Measurements from ENCODE around the gene SNX24. TPM values are rescaled to one million over a fixed set of nuclear protein-coding genes. Genes with fewer than 3 reads are reported as not detected.

The SNX24 gene
- total RNA-seq, 2 donors from 2014 or later = 1.8 to 6.4 TPM

DNA sequence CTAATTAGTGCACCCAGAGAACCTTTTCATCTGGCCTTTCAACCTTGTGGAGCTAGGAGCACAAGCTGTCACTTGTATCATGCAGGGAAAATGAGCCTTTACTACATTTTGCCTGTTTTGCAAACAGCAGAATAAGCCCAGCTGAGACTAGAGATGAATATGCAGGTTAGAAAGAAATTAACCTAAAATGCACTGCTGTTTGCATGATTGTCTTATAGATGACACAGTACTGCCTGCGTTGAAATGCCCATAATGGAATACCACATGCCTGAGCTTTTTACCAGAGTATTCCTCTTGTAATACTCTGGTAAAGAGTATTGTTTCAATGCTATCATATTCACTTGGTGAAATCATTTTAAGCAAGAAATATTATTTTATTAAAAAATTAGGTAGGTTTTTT, 90.7 kb downstream of the SNX24 start:
- no peak for ATAC-seq
- Mint-ChIP-seq H3K9me3 (no peaks in the 10 kb centered on the region), H3K27ac (no peak overlapping the region), H3K36me3 (no peaks in the 10 kb centered on the region)
- no peak for DNase-seq (ENCODE audit: low spot score in 2 of 2)

DNA sequence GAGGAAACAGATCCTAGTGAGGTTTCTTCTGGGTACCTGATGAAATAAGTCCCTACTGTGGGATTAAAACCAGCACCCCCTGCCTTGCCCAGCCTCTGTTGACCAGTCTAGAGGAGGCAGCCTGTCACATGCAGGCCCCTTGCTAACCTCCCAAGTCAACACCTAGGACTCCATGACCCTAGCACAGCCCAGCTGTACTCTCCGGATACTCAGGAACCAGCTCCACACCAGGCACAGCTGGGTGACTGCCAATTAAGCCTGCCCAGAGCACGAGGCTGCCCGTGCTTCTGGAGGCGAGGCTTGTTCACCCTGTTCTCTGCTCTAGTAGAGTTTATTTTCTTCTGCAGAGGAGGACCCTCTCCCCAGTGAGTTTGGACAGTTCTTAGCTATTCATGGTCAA, 92.5 kb downstream of the SNX24 start:
- no peak for DNase-seq (ENCODE audit: low spot score in 2 of 2)
- ATAC-seq = no peak
- Mint-ChIP-seq H3K27ac (no peak overlapping the region), H3K36me3 (no peaks in the 10 kb centered on the region), H3K9me3 (no peaks in the 10 kb centered on the region)

DNA sequence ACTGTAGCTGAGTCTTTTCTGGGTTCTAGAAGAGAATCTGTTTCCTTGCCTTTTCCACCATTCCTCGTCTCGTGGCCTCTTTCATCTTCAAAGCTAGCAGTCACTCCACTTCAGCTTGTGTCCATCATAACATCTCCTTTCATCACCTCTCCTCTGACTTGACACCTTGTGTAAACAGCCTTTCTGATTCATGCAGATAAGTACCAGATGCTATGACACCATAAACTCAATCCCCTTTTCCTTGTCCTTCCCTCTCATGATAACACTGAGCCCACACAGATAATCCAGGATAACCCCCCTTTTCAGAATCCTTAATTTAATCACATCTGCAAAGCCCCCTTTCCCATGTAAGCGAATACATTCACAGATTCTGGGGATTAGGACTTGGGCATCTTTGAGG, 95.5 kb downstream of the SNX24 start:
- DNase-seq (ENCODE audit: low spot score in 2 of 2) = no peak
- ATAC-seq = no peak
- Mint-ChIP-seq H3K36me3 (no peaks in the 10 kb centered on the region), H3K27ac (no peak overlapping the region), H3K9me3 (no peaks in the 10 kb centered on the region)

DNA sequence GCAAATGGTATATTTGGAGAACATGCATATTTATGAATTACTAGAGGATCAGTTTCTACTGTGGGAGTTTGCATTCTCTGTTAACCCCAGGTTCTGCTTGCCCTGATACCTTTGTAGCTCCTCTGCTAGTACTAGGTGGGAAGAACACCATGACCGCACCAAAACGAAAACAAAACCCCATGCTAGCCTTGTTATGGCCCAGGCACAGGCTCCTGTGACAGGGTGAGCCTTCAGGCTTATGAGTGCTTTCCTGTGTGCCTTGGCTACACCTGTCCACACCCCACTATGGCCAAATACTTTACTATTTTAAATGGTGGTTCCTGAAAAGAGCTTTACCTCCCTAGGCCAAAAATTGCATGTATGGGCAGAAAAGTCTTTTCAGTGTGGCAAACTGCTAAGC, 96.3 kb downstream of the SNX24 start:
- no peaks in the 10 kb centered on the region for H3K9me3 Mint-ChIP-seq
- ATAC-seq = no peak
- DNase-seq (ENCODE audit: low spot score in 2 of 2) = no peak
- no peak overlapping the region for H3K27ac Mint-ChIP-seq
- no peaks in the 10 kb centered on the region for H3K36me3 Mint-ChIP-seq

DNA sequence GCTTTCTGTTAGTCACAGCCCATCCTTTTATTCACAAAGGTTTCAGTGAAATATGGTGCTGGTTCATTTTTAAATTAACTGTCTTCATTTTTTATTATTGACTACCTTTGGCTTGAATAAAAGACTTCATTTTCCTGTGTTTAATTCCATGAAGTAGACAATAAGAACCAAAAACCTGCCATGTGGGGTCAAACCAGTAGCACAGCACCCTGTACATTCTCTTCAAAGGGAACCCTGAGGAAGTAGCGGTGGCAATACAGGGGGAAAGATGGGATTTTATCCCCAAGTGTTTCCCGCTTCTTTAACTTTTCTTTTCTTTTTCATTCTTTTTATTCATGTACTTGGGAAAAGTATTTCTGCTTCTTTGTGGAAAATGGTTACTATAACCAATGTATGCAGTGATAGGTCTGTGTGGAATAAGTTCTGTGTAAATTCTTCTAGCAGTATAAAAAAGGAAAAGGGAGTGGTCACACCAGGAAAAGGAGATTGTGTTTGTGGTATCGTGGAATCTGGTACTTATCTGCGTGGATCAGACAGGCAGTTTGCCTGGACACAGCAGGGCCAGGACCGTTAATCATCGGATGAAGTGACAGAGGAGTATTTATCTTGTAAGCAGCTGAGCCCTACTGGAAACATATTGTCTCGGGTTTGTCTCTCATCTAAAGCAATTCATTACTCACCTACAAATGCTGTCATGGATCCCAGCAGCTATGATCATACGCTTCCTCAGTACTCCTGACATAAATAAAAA, 96.9 kb downstream of the SNX24 start:
- DNase-seq (ENCODE audit: low spot score in 2 of 2) = no peak
- Mint-ChIP-seq H3K9me3 (no peaks in the 10 kb centered on the region), H3K27ac (no peak overlapping the region), H3K36me3 (no peaks in the 10 kb centered on the region)
- ATAC-seq = no peak

DNA sequence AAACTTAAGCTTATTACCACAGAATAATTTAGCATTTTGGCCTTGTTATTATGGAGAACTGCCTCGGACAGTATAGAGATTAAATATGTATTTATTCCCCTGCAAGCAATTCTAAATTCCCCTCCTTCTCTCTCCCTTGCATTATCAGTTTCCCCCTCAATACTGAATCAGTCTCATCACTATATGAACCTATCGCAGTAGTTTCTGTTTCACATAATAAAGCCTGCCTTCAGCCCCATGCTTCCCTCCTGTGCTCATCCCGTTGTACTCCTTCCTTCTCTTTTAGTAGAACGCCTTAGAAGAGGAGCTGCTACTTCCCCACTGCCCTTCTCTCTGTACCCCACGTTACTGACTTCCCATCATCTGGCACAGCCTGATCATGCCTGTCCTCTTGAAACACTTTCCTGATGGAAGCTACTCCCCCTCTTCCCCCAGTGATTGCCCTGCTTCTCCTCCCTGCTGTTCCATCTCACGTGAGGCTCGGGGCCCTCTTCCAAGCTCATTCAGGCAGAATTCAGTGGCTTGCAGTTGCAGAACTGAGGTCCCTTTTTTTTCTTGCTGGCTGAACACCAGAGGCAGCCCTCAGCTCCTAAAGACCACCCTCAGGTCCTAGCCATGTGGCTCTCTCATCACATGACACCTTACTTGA, 97.8 kb downstream of the SNX24 start:
- Mint-ChIP-seq H3K9me3 (no peaks in the 10 kb centered on the region), H3K36me3 (no peaks in the 10 kb centered on the region), H3K27ac (peak overlapping the region in 1 of 2 donors; percentile 62)
- DNase-seq (ENCODE audit: low spot score in 2 of 2) (no peak), ATAC-seq (no peak)

DNA sequence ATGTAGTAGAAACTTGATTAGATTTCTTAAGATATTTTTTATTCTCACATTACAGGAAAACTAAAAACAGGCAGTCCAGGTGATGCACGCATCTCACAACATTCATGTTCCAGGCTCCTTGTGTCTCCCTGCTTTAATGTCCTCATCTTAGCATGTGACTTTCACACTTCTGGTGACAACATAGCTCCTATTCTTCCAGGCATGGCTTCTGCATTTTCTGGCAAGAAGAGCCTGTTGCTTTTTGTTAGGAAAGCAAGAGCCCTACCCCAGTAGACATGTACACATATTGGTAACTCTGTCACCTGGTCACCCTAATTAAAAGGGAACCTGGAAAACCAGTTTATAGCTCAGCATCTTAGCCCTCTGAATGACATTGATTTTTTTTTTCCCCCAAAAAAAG, 98.6 kb downstream of the SNX24 start:
- no peak for ATAC-seq
- Mint-ChIP-seq H3K27ac (no peak overlapping the region), H3K36me3 (no peaks in the 10 kb centered on the region), H3K9me3 (no peaks in the 10 kb centered on the region)
- no peak for DNase-seq (ENCODE audit: low spot score in 2 of 2)

DNA sequence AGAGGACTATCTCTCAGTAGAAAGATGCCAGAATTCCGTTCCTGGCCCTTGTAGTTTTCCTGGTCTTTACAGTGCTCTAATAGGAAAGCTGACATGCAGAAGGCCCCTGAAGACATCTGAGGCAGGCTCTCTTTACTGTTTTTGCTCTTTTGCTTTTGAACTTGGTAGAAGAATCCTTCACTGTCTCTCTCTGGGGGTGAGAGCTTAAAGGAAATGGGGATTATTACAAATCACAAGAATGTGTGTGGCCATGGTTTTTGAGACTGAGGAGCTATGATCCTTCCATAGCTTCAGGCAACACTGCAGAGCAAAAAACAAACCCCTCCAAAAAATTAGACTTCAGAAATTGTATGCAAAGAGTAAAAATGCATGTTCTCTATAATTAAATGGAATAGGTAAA, 102.0 kb downstream of the SNX24 start:
- Mint-ChIP-seq H3K9me3 (no peaks in the 10 kb centered on the region), H3K36me3 (no peaks in the 10 kb centered on the region), H3K27ac (no peak overlapping the region)
- DNase-seq (ENCODE audit: low spot score in 2 of 2) (no peak), ATAC-seq (no peak)

DNA sequence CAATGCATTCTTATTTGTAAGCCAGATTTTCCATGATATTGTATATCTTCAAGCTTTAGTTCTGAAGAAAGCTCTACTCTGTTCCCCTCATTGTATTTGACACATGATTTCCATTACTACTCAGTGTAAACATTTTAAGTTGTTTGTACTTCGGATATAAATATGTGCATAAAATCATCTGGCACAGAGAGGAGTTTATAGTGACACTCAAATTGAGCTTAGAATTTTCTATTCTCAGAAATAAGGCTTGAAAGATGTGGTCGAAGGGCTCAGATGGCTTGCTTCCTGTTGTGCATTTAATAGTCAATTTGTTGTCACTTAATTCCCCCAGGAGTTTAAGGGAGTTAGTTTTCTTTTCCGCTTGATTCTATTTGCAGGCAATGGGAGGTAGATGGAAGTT, 102.4 kb downstream of the SNX24 start:
- H3K36me3 Mint-ChIP-seq = no peaks in the 10 kb centered on the region
- no peaks in the 10 kb centered on the region for H3K9me3 Mint-ChIP-seq
- no peak overlapping the region for H3K27ac Mint-ChIP-seq
- no peak for ATAC-seq
- no peak for DNase-seq (ENCODE audit: low spot score in 2 of 2)

DNA sequence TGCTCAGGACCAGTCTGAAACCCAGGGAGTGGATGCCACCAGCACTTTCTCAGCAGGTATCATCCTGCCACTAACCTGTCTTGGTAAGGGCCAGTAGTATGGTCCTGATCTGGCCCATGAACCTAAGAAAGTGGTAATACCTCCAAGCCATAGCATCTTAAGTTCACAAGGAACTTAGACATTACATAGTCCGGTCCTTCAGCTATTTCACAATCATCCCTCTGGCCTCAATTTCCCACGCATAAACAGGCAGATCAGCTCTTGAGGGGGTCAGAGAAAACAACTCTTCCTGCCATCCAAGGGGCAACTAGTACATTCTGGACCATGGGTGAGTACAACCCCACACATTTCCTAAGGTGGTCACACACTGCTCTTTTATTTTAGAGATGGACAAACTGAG, 102.9 kb downstream of the SNX24 start:
- H3K9me3 Mint-ChIP-seq = no peaks in the 10 kb centered on the region
- H3K36me3 Mint-ChIP-seq = no peaks in the 10 kb centered on the region
- ATAC-seq = no peak

DNA sequence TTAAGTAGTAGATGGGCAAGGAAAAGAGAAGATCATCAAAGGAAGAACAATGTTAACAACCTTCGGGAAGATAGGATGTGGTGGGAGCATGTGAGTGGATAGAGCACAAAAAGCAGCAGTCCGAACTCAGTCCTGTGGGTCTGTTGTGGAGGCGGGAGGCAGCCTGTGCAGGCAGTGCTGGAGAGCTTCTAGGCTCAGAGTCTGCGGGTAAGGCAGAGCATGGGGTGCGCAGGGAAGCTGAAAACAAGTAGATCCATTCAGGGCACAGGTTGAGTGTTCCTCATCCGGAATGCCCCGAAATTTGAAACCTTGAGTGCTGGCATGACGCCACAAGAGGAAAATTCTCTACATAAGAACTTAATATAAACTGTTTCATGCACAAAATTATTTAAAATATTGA, 106.2 kb downstream of the SNX24 start:
- DNase-seq (ENCODE audit: low spot score in 2 of 2) = no peak
- Mint-ChIP-seq H3K9me3 (no peaks in the 10 kb centered on the region), H3K27ac (no peak overlapping the region), H3K36me3 (no peaks in the 10 kb centered on the region)
- no peak for ATAC-seq

More for the DNA sequence above, 102.9 kb downstream of the SNX24 start:
- no peak overlapping the region for H3K27ac Mint-ChIP-seq
- no peak for DNase-seq (ENCODE audit: low spot score in 2 of 2)

DNA sequence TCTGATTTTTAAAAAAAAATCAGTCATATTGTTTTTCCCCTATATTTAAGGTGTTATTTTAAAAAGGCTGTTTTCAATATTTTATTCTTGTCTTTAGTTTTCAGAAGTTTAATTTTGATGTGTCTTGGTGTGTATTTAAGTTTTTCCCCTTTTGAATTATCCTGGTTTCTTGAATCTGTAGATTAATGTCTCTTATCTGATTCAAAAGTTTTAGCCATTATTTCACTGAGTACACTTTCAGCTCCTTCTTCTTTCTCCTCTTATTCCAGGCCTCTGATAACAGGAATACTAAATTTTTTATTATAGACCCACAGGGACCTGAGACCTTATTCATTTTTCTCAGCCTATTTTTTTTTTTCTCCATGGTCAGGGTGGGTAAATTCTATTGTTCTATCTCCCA, 109.3 kb downstream of the SNX24 start:
- ATAC-seq (no peak), DNase-seq (ENCODE audit: low spot score in 2 of 2) (no peak)
- Mint-ChIP-seq H3K9me3 (no peaks in the 10 kb centered on the region), H3K36me3 (no peaks in the 10 kb centered on the region), H3K27ac (no peak overlapping the region)

DNA sequence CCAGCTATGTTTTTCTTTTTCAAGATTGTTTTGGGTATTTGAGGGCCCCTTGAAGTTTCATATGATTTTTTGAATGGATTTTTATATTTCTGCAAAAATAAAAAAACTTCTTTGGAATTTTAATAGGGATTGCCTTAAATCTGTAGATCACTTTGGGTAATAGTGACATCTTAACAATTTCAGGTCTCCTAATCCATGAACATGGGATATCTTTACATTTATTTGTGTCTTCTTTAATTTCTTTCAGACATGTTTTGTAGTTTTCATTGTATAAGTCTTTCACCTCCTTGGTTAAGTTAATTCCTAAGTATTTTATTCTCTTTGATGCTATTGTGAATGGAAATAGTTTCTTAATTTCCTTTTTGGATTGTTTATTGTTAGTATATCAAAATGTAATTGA, 112.0 kb downstream of the SNX24 start:
- H3K27ac Mint-ChIP-seq = no peak overlapping the region
- DNase-seq (ENCODE audit: low spot score in 2 of 2) = no peak
- no peak for ATAC-seq
- H3K9me3 Mint-ChIP-seq = no peaks in the 10 kb centered on the region
- no peaks in the 10 kb centered on the region for H3K36me3 Mint-ChIP-seq

DNA sequence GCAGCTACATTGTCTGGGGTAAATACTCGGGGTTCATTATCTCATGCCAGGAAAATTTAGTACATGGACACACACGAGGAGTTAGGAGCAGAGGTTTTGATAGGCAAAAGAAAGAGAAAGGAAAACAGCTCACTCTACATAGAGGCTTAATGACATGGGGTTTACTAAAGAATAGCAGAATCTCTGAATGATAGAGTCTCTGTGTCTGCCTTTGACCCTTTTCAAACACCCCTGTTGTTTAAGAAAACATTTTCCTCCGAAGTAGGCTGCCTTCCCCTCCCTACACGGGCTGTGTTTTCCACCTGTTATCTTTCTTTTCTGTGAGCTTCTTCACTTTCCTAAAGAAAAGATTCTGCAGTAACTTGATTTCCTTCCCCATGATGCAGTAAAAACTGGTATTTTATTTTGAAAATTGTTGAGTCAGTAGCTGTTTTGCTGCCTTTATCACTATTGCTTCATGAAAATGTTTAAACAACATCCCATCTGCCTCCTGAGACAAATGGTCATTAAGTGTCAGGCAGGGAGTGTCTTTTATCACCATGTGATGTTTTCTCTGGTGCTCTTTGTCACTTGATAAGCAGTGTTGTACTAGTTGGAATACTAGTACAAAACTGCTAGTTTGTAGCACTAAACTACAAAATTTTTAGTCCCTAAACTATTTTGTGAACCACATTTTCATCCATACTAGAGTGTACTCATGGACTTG, 114.5 kb downstream of the SNX24 start:
- no peak for DNase-seq (ENCODE audit: low spot score in 2 of 2)
- Mint-ChIP-seq H3K36me3 (no peaks in the 10 kb centered on the region), H3K27ac (no peak overlapping the region), H3K9me3 (no peaks in the 10 kb centered on the region)
- ATAC-seq = no peak

DNA sequence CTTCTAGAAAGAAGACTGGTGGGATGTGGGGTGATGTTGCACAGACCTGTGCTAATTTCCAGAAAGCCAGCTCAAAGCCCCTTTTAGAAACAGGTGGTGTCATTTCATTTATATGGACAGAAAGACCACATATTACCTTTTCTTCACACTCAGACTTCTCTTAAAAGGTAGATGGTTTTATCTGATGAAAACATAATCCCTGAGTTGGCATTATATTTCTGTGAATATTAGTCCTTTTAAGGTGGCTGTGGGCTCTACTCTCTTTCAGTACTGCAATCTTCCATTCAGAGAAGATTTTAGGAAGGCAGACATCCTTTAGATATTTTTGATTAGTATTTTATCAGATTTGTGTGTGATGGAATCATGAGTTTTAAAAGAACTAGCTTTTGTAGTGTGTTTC, 117.9 kb downstream of the SNX24 start:
- Mint-ChIP-seq H3K36me3 (no peaks in the 10 kb centered on the region), H3K9me3 (no peaks in the 10 kb centered on the region), H3K27ac (no peak overlapping the region)
- no peak for DNase-seq (ENCODE audit: low spot score in 2 of 2)
- no peak for ATAC-seq

DNA sequence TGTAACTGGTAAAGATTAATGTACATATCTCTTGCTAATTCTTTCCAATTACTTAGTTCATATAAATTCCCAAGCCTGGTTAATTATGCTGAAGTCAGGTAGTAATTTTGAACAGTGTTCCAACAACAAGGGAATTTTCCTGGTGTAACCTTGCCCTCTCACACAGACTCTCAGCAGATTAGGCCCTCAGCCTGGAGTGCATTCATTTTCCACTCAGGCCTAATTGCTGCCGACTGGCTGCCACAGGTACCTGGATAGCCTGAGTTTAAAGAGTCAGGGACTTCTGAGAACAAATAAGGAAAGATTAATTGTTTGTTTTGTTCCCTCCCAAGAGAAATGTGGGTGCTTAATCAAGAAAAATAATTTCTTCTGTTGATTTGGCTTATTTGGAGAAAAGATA, 119.7 kb downstream of the SNX24 start:
- H3K27ac Mint-ChIP-seq = no peak overlapping the region
- no peaks in the 10 kb centered on the region for H3K9me3 Mint-ChIP-seq
- H3K36me3 Mint-ChIP-seq = no peaks in the 10 kb centered on the region
- no peak for ATAC-seq
- DNase-seq (ENCODE audit: low spot score in 2 of 2) = no peak

DNA sequence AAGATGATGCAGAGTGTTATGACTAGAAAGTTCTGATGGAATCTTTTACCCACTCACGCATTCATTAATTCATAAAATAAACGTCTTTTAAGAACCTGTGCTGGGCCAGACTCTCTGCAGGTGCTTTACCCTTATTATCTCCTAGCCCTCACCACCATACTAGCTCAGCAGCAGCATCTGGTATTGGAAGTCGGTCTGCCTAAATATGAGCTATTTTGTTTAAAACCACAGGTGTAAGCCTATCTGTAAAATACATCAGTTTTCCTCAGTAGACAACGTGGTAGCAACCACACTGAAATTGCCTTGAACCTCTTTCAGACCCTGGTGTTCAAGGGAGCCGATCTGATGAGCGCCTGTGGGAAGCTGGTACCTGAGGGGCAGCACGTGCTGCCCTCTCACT, 121.7 kb downstream of the SNX24 start:
- DNase-seq (ENCODE audit: low spot score in 2 of 2) (no peak), ATAC-seq (no peak)
- H3K9me3 Mint-ChIP-seq = no peaks in the 10 kb centered on the region
- H3K36me3 Mint-ChIP-seq = no peaks in the 10 kb centered on the region
- no peak overlapping the region for H3K27ac Mint-ChIP-seq

DNA sequence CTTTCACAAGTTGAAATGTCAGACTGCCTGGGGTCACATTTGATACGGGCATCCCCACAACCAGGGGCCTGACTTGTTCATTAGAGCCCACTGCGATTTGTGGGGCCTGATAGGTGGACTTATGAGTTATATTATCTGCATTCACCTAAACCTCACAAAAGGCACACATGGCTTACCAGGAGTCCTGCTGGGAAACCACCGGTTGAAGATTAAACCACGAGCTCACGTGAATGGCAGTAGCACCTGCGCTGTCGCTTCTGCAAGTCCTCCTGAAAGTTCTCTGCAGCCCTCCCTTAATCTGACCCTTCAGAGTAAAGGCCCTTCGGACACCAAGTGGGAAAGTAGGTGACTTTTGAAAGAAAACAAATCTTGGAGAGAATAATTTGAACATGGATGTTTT, 122.2 kb downstream of the SNX24 start:
- Mint-ChIP-seq H3K9me3 (no peaks in the 10 kb centered on the region), H3K36me3 (no peaks in the 10 kb centered on the region)
- no peak for DNase-seq (ENCODE audit: low spot score in 2 of 2)

More for the DNA sequence above, 122.2 kb downstream of the SNX24 start:
- no peak for ATAC-seq
- H3K27ac Mint-ChIP-seq = no peak overlapping the region

Measured in activated naive CD4-positive, alpha-beta T cell treated with anti-CD3 and anti-CD28 coated beads, Interleukin-2, amount 50 U/mL, for 72 hours (primary cell).